ENCODE data around the gene HACD3. TPM values are rescaled to one million over a fixed set of nuclear protein-coding genes. Genes with fewer than 3 reads are reported as not detected.

HACD3 gene
- total and polyA plus RNA-seq, 4 donors = 49.6 to 89.1 (median 65.0) TPM

DNA sequence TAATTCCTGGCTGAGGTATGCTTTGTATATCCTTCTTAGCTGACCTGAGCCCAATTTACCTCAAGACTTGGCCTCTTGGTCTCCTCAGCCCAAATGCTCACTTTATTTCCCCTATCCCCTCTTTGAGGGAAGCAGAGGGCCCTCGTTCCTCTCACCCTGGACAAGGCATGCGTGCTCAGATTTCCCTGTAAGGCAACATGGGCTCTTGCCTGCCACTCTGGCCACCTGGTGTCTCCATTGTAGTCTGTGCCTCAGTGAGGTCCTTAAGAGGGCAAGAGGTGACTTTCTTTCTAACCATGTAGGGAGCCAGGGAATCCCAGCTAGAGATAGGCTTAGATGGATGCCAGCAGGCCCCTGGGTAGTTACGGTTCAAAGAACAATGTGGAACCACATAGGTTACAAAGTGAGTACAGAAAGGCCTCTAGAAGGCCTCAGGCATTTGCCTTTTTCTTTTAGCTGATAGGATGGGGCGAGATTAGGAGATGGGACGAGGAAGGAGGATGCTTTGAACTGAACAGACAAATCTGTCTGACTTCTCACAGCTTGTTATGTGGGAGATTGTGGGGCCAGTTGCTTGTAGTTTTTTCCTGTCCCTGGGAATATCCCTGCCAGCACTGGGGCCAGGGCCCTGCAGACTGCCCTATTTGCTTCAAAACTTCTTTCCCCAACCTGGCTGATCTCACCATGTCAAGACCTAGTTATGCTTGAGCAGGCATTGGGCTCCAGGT is 81.8 kb downstream of the HACD3 start:
- Histone ChIP-seq H3K9me3 (ENCODE audit: control insufficient read depth in 4 of 4, low read length in 3 of 4) (no peaks in the 10 kb centered on the region), H3K27ac (ENCODE audit: low read depth in 1 of 2, low read length in 2 of 2) (peak overlapping the region; percentile 91 to 95), H3K4me1 (ENCODE audit: control insufficient read depth in 4 of 4, insufficient read depth in 4 of 4, low read length in 3 of 4) (peaks cover 6 to 31% (median 16%) of the 10 kb centered on the region in 4 donors), H3K9ac (ENCODE audit: low read depth in 1 of 2, low read length in 2 of 2) (peak overlapping the region; percentile 91 to 92), H3K36me3 (ENCODE audit: control insufficient read depth in 4 of 4, insufficient read depth in 3 of 4, low read depth in 1 of 4, low read length in 3 of 4) (peaks cover 0 to 2% (median 0%) of the 10 kb centered on the region in 4 donors), H3K27me3 (ENCODE audit: control insufficient read depth in 4 of 4, insufficient read depth in 4 of 4, low read length in 3 of 4) (no peaks in the 10 kb centered on the region), H3K4me3 (ENCODE audit: low read depth in 1 of 3, low read length in 3 of 3) (peak overlapping the region; percentile 78 to 94 (median 86))
- 86% methylated on average over 5 of the region's 5 CpGs for WGBS
- TF ChIP-seq, protein P1, sequence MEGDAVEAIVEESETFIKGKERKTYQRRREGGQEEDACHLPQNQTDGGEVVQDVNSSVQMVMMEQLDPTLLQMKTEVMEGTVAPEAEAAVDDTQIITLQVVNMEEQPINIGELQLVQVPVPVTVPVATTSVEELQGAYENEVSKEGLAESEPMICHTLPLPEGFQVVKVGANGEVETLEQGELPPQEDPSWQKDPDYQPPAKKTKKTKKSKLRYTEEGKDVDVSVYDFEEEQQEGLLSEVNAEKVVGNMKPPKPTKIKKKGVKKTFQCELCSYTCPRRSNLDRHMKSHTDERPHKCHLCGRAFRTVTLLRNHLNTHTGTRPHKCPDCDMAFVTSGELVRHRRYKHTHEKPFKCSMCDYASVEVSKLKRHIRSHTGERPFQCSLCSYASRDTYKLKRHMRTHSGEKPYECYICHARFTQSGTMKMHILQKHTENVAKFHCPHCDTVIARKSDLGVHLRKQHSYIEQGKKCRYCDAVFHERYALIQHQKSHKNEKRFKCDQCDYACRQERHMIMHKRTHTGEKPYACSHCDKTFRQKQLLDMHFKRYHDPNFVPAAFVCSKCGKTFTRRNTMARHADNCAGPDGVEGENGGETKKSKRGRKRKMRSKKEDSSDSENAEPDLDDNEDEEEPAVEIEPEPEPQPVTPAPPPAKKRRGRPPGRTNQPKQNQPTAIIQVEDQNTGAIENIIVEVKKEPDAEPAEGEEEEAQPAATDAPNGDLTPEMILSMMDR (IDR thresholded peaks at IDR 0.05; ENCODE audit: low read depth, low read length, missing input control) = no peak
- TF ChIP-seq GABPA (IDR thresholded peaks at IDR 0.05 in 1 of 2, conservative IDR thresholded peaks at IDR 0.05 in 1 of 2) (no peak), RAD21 (IDR thresholded peaks at IDR 0.05) (no peak), NR2F2 (IDR thresholded peaks at IDR 0.05) (no peak), SP1 (IDR thresholded peaks at IDR 0.05) (no peak), HNF4A (conservative IDR thresholded peaks at IDR 0.05) (no peak), JUND (IDR thresholded peaks at IDR 0.05) (no peak), EGR1 (IDR thresholded peaks at IDR 0.05; ENCODE audit: low read depth in 2 of 2) (no peak), FOXA2 (IDR thresholded peaks at IDR 0.05) (no peak), FOXA1 (IDR thresholded peaks at IDR 0.05) (no peak), RXRA (IDR thresholded peaks at IDR 0.05) (no peak), YY1 (IDR thresholded peaks at IDR 0.05) (no peak), TAF1 (conservative IDR thresholded peaks at IDR 0.05) (no peak), HNF4G (IDR thresholded peaks at IDR 0.05) (no peak)
- TF ChIP-seq, protein P2, sequence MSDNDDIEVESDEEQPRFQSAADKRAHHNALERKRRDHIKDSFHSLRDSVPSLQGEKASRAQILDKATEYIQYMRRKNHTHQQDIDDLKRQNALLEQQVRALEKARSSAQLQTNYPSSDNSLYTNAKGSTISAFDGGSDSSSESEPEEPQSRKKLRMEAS (IDR thresholded peaks at IDR 0.05) = no peak
- TF ChIP-seq, protein P3, sequence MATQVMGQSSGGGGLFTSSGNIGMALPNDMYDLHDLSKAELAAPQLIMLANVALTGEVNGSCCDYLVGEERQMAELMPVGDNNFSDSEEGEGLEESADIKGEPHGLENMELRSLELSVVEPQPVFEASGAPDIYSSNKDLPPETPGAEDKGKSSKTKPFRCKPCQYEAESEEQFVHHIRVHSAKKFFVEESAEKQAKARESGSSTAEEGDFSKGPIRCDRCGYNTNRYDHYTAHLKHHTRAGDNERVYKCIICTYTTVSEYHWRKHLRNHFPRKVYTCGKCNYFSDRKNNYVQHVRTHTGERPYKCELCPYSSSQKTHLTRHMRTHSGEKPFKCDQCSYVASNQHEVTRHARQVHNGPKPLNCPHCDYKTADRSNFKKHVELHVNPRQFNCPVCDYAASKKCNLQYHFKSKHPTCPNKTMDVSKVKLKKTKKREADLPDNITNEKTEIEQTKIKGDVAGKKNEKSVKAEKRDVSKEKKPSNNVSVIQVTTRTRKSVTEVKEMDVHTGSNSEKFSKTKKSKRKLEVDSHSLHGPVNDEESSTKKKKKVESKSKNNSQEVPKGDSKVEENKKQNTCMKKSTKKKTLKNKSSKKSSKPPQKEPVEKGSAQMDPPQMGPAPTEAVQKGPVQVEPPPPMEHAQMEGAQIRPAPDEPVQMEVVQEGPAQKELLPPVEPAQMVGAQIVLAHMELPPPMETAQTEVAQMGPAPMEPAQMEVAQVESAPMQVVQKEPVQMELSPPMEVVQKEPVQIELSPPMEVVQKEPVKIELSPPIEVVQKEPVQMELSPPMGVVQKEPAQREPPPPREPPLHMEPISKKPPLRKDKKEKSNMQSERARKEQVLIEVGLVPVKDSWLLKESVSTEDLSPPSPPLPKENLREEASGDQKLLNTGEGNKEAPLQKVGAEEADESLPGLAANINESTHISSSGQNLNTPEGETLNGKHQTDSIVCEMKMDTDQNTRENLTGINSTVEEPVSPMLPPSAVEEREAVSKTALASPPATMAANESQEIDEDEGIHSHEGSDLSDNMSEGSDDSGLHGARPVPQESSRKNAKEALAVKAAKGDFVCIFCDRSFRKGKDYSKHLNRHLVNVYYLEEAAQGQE (IDR thresholded peaks at IDR 0.05) = no peak
- TF ChIP-seq, protein P4, sequence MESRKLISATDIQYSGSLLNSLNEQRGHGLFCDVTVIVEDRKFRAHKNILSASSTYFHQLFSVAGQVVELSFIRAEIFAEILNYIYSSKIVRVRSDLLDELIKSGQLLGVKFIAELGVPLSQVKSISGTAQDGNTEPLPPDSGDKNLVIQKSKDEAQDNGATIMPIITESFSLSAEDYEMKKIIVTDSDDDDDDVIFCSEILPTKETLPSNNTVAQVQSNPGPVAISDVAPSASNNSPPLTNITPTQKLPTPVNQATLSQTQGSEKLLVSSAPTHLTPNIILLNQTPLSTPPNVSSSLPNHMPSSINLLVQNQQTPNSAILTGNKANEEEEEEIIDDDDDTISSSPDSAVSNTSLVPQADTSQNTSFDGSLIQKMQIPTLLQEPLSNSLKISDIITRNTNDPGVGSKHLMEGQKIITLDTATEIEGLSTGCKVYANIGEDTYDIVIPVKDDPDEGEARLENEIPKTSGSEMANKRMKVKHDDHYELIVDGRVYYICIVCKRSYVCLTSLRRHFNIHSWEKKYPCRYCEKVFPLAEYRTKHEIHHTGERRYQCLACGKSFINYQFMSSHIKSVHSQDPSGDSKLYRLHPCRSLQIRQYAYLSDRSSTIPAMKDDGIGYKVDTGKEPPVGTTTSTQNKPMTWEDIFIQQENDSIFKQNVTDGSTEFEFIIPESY (IDR thresholded peaks at IDR 0.05) = no peak
- TF ChIP-seq, protein P5, sequence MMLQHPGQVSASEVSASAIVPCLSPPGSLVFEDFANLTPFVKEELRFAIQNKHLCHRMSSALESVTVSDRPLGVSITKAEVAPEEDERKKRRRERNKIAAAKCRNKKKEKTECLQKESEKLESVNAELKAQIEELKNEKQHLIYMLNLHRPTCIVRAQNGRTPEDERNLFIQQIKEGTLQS (IDR thresholded peaks at IDR 0.05) = no peak
- no peak for DNase-seq (ENCODE audit: low spot score)
